Astrocyte (in vitro differentiated cells and primary cell): Measurements from ENCODE around the gene CARS2. TPM values are rescaled to one million over a fixed set of nuclear protein-coding genes. Genes with fewer than 3 reads are reported as not detected.
"Not testable (repeated sequence)": the region's sequence is repeated elsewhere in the genome, so short reads cannot be mapped to it uniquely, and the experiment has no call there.

Experiments used
- DNase-seq: peaks from one replicate; pipeline ENCODE4 v3.0.0-alpha.2; 2010; ENCODE audit warnings: low read depth
- FAIRE-seq: peaks from 2 replicates; lab custom pipeline; 2011; peaks lifted over from hg19 to GRCh38; lab: Jason Lieb, UNC
- H2AFZ ChIP-seq: 2 replicates; pipeline ENCODE4 v1.6.0; 2012; ENCODE audit warnings: low read depth, low read length, inconsistent platforms
- H3K27ac ChIP-seq: 2 replicates; pipeline ENCODE4 v1.5.1; 2011; ENCODE audit warnings: low read depth, low read length, inconsistent platforms
- H3K27me3 ChIP-seq: 2 replicates; pipeline ENCODE4 v1.6.0; 2011; ENCODE audit warnings: low read length, inconsistent platforms; ENCODE audit not compliant: insufficient read depth
- H3K36me3 ChIP-seq: 2 replicates; pipeline ENCODE4 v1.5.1; 2011; ENCODE audit warnings: low read length, inconsistent platforms; ENCODE audit not compliant: insufficient read depth
- H3K4me1 ChIP-seq: 2 replicates; pipeline ENCODE4 v1.5.1; 2011; ENCODE audit warnings: low read length, inconsistent platforms; ENCODE audit not compliant: insufficient read depth
- H3K4me2 ChIP-seq: 2 replicates; pipeline ENCODE4 v1.6.0; 2012; ENCODE audit warnings: low read length, inconsistent platforms
- H3K4me3 ChIP-seq: 2 replicates; pipeline ENCODE4 v1.5.1; 2011; ENCODE audit warnings: low read depth, mild to moderate bottlenecking, low read length, inconsistent platforms; ENCODE audit not compliant: insufficient read depth
- H3K79me2 ChIP-seq: 2 replicates; pipeline ENCODE4 v1.6.0; 2012; ENCODE audit warnings: mild to moderate bottlenecking, low read length, inconsistent platforms; ENCODE audit not compliant: insufficient read depth
- H3K9ac ChIP-seq: 2 replicates; pipeline ENCODE4 v1.6.0; 2012; ENCODE audit warnings: mild to moderate bottlenecking, low read length, inconsistent platforms
- H3K9me3 ChIP-seq: 2 replicates; pipeline ENCODE4 v1.5.1; 2012; ENCODE audit warnings: low read depth, mild to moderate bottlenecking, low read length, inconsistent platforms; ENCODE audit not compliant: insufficient read depth
- H4K20me1 ChIP-seq: 2 replicates; pipeline ENCODE4 v1.6.0; 2012; ENCODE audit warnings: low read length, inconsistent platforms; ENCODE audit not compliant: insufficient read depth
- H3K27ac Mint-ChIP-seq: one replicate; pipeline ENCODE4 v1.8.0; 2021; ENCODE audit warnings: mild to moderate bottlenecking, mixed read lengths; ENCODE audit not compliant: unreplicated experiment
- H3K27me3 Mint-ChIP-seq: one replicate; pipeline ENCODE4 v1.8.0; 2021; ENCODE audit warnings: low read depth, mixed read lengths; ENCODE audit not compliant: unreplicated experiment
- H3K36me3 Mint-ChIP-seq: one replicate; pipeline ENCODE4 v1.8.0; 2021; ENCODE audit warnings: low read depth, mixed read lengths; ENCODE audit not compliant: unreplicated experiment
- H3K4me1 Mint-ChIP-seq: one replicate; pipeline ENCODE4 v1.8.0; 2021; ENCODE audit warnings: low read depth, mixed read lengths; ENCODE audit not compliant: unreplicated experiment
- H3K4me3 Mint-ChIP-seq: one replicate; pipeline ENCODE4 v1.8.0; 2021; ENCODE audit warnings: mild to moderate bottlenecking, moderate library complexity, mixed read lengths; ENCODE audit not compliant: unreplicated experiment
- H3K9me3 Mint-ChIP-seq: one replicate; pipeline ENCODE4 v1.8.0; 2021; ENCODE audit warnings: mild to moderate bottlenecking, mixed read lengths; ENCODE audit not compliant: unreplicated experiment
- EZH2 ChIP-seq: IDR thresholded peaks from 2 replicates; pipeline ENCODE4 v1.6.1; 2012; ENCODE audit warnings: mild to moderate bottlenecking, low read length, inconsistent platforms; ENCODE audit not compliant: insufficient read depth
- total RNA-seq: library from RNA; stranded (reverse); gene quantifications from 2 replicates; pipeline ENCODE4 v1.2.1, GENCODE V29; 2021
- TF ChIP-seq, protein P1 (sequence below): IDR thresholded peaks from 2 replicates; pipeline ENCODE4 v1.5.1; 2011; ENCODE audit warnings: low read depth, mild to moderate bottlenecking, inconsistent platforms, low read length, moderate library complexity; ENCODE audit not compliant: insufficient read depth

Gene CARS2
- total RNA-seq, 1 donor from 2014 or later: 51.4 TPM

DNA sequence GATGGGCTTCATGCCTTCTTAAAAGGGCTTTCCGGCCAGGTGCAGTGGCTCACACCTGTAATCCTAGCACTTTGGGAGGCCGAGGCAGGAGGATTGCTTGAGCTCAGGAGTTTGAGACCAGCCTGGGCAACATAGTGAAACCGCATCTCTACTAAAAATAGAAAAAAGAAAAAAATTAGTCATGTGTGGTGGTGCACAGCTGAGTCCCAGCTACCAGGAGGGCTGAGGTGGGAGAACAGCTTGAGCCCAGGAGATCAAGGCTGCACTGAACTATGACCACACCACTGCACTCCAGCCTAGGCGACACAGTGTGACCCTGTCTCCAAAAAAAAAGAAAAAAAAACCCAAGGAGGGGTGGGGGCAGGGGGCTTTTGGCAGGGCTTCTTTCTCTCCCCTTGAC lies 7.2 kb downstream of the CARS2 start:
- TF ChIP-seq EZH2: no peak
- TF ChIP-seq, protein P1, sequence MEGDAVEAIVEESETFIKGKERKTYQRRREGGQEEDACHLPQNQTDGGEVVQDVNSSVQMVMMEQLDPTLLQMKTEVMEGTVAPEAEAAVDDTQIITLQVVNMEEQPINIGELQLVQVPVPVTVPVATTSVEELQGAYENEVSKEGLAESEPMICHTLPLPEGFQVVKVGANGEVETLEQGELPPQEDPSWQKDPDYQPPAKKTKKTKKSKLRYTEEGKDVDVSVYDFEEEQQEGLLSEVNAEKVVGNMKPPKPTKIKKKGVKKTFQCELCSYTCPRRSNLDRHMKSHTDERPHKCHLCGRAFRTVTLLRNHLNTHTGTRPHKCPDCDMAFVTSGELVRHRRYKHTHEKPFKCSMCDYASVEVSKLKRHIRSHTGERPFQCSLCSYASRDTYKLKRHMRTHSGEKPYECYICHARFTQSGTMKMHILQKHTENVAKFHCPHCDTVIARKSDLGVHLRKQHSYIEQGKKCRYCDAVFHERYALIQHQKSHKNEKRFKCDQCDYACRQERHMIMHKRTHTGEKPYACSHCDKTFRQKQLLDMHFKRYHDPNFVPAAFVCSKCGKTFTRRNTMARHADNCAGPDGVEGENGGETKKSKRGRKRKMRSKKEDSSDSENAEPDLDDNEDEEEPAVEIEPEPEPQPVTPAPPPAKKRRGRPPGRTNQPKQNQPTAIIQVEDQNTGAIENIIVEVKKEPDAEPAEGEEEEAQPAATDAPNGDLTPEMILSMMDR: no peak
- H3K27me3 Mint-ChIP-seq: no peaks in the 10 kb centered on the region
- no peak overlapping the region for H3K27ac Mint-ChIP-seq
- Histone ChIP-seq H3K4me1 (peaks cover 11% of the 10 kb centered on the region), H3K9ac (no peak overlapping the region), H3K27ac (no peak overlapping the region), H2AFZ (no peak overlapping the region), H3K9me3 (no peaks in the 10 kb centered on the region), H3K4me2 (no peak overlapping the region), H4K20me1 (peaks cover 39% of the 10 kb centered on the region), H3K4me3 (no peak overlapping the region), H3K27me3 (no peaks in the 10 kb centered on the region), H3K36me3 (peaks cover 26% of the 10 kb centered on the region), H3K79me2 (peaks cover 30% of the 10 kb centered on the region)
- H3K4me1 Mint-ChIP-seq: peaks cover 12% of the 10 kb centered on the region
- peaks cover 22% of the 10 kb centered on the region for H3K36me3 Mint-ChIP-seq
- H3K4me3 Mint-ChIP-seq: no peak overlapping the region
- no peak for DNase-seq
- no peak for FAIRE-seq
- no peaks in the 10 kb centered on the region for H3K9me3 Mint-ChIP-seq

DNA sequence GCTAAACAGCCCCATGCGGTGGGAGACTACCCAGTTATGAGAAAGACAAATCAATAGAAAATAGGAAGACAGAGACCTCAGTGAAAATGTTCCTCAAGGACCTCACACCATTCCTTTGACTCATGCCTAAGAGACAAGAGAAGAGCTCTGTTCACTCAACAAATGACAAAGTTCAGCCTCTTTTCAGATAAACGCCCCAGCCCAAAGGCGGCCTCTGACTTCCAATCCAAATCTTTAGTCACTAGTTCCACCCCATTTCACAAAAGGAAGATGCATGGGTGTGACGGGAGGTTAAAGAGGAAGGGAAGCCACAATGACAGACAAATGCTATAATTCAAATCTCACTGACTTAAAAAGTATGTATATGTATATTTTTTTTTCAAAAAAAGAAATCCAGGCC lies 8.1 kb downstream of the CARS2 start:
- Mint-ChIP-seq H3K9me3 (no peaks in the 10 kb centered on the region), H3K4me1 (peaks cover 6% of the 10 kb centered on the region), H3K27ac (no peak overlapping the region), H3K36me3 (peaks cover 18% of the 10 kb centered on the region), H3K4me3 (no peak overlapping the region), H3K27me3 (no peaks in the 10 kb centered on the region)
- no peak overlapping the region for H3K9ac ChIP-seq
- no peak overlapping the region for H3K27ac ChIP-seq
- H3K4me3 ChIP-seq: no peak overlapping the region
- peaks cover 25% of the 10 kb centered on the region for H3K36me3 ChIP-seq
- DNase-seq: no peak
- peaks cover 31% of the 10 kb centered on the region for H4K20me1 ChIP-seq
- H3K79me2 ChIP-seq: peaks cover 22% of the 10 kb centered on the region
- no peak overlapping the region for H2AFZ ChIP-seq
- H3K4me1 ChIP-seq: peaks cover 4% of the 10 kb centered on the region
- no peak for FAIRE-seq
- no peaks in the 10 kb centered on the region for H3K27me3 ChIP-seq
- H3K9me3 ChIP-seq: no peaks in the 10 kb centered on the region
- TF ChIP-seq EZH2: no peak
- TF ChIP-seq, protein P1: no peak
- no peak overlapping the region for H3K4me2 ChIP-seq

DNA sequence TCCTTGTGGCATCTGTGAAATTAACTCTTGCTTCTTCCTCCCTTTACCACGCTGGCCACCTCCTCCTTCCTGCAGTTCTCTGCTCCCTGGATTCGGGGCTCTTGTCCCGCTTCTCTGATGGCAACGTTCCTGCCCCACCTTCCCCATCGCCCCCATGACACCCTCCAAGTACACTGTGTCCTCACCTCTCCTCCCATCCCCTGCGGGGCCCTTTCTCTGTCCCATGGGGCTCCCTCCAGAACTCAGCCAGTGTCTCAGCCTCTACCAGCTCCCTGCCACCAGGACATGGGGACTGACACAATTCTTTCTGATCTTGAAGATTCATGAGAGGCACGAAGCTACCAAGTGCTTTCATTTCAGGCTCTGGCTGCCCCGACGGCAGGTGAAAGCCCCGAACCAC lies 9.1 kb downstream of the CARS2 start:
- TF ChIP-seq EZH2: no peak
- TF ChIP-seq, protein P1: no peak
- no peak overlapping the region for H3K27ac ChIP-seq
- no peaks in the 10 kb centered on the region for H3K9me3 ChIP-seq
- no peak overlapping the region for H3K4me2 ChIP-seq
- Mint-ChIP-seq H3K4me1 (no peaks in the 10 kb centered on the region), H3K9me3 (no peaks in the 10 kb centered on the region), H3K4me3 (no peak overlapping the region), H3K36me3 (peaks cover 16% of the 10 kb centered on the region), H3K27me3 (no peaks in the 10 kb centered on the region), H3K27ac (no peak overlapping the region)
- H3K27me3 ChIP-seq: no peaks in the 10 kb centered on the region
- H2AFZ ChIP-seq: no peak overlapping the region
- H3K4me3 ChIP-seq: no peak overlapping the region
- FAIRE-seq (no peak), DNase-seq (no peak)
- H3K36me3 ChIP-seq: peaks cover 25% of the 10 kb centered on the region
- peaks cover 11% of the 10 kb centered on the region for H3K79me2 ChIP-seq
- no peaks in the 10 kb centered on the region for H3K4me1 ChIP-seq
- no peak overlapping the region for H3K9ac ChIP-seq
- H4K20me1 ChIP-seq: peaks cover 22% of the 10 kb centered on the region

DNA sequence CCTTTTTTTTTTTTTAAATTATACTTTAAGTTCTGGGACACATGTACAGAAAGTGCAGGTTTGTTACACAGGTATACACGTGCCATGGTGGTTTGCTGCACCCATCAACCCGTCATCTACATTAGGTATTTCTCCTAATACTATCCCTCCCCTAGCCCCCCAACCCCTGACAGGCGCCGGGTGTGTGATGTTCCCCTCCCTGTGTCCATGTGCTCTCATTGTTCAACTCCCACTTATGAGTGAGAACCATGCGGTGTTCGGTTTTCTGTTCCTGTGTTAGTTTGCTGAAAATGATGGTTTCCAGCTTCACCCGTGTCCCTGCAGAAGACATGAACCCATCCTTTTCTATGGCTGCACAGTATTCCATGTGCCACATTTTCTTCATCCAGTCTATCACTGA lies 10.1 kb downstream of the CARS2 start:
- H3K27me3 ChIP-seq, H3K4me1 ChIP-seq, H3K27me3 Mint-ChIP-seq, H3K9me3 Mint-ChIP-seq, H3K27ac Mint-ChIP-seq, H3K9me3 ChIP-seq, H3K4me3 ChIP-seq, H3K4me2 ChIP-seq, H2AFZ ChIP-seq, H3K4me3 Mint-ChIP-seq, H3K4me1 Mint-ChIP-seq, H3K9ac ChIP-seq, FAIRE-seq, H3K27ac ChIP-seq, DNase-seq, H3K79me2 ChIP-seq: not testable (repeated sequence)
- Histone ChIP-seq H3K36me3 (peaks cover 18% of the 10 kb centered on the region), H4K20me1 (peaks cover 25% of the 10 kb centered on the region)
- H3K36me3 Mint-ChIP-seq: peaks cover 16% of the 10 kb centered on the region
